ENCODE measurements around the gene PLBD1.

The PLBD1 gene

DNA sequence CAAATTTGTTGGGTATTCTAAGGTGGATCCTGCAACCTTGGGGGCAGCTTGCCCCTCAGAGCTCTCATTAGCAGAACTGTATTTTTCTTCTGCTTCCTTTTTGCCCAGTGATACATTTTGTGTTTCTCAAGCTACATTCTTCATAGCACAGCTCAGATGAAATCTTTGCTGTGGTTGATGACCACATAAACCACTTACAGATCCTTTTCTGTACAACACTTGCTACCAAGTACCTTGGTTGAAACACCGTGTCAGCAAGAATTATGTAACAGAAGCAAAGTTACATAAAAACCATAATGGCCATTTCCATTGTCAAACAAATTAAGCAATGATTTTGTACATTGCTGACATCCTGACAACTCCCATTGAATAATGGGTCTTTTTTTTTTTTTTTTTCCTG is 9.7 kb upstream of the PLBD1 start:
- TF ChIP-seq CTCF (IDR thresholded peaks at IDR 0.05), result no peak
- TF ChIP-seq ZFX (IDR thresholded peaks at IDR 0.05; ENCODE audit: borderline replicate concordance), result no peak
- H3K27ac ChIP-seq, result no peak overlapping the region

DNA sequence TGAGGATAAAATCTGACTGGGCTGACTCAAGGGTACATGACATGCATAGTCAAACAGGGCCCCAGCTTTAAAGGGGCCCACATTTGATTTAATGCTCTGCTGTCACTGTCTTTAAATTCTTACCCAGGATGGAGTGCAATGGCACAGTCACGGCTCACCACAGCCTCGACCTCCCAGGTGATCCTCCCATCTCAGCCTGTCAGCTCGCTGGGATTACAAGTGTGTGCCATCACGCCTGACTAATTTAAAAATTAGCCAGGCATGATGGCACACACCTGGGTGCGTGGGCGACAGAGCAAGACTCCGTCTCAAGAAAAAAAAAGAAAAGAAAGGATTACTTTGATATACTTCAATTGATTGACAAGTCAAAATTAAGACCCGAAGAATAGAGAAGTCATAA is 9.2 kb upstream of the PLBD1 start:
- H3K27ac ChIP-seq, result no peak overlapping the region
- TF ChIP-seq CTCF (IDR thresholded peaks at IDR 0.05), result no peak
- TF ChIP-seq ZFX (IDR thresholded peaks at IDR 0.05; ENCODE audit: borderline replicate concordance), result no peak

- H3K27ac ChIP-seq, result no peak overlapping the region
- TF ChIP-seq ZFX (IDR thresholded peaks at IDR 0.05; ENCODE audit: borderline replicate concordance) (no peak), CTCF (IDR thresholded peaks at IDR 0.05) (no peak)
Measured at GRCh38 chr12:14575585-14575984, 7.9 kb upstream of the PLBD1 start.

- no peak overlapping the region for H3K27ac ChIP-seq
- TF ChIP-seq CTCF (IDR thresholded peaks at IDR 0.05) (no peak), ZFX (IDR thresholded peaks at IDR 0.05; ENCODE audit: borderline replicate concordance) (no peak)
Measured at GRCh38 chr12:14573118-14573517, 5.4 kb upstream of the PLBD1 start.

- no peak overlapping the region for H3K27ac ChIP-seq
- TF ChIP-seq CTCF (IDR thresholded peaks at IDR 0.05) (0 out of 2 replicates have a peak, but pooled peaks have one; percentile 4), ZFX (IDR thresholded peaks at IDR 0.05; ENCODE audit: borderline replicate concordance) (no peak)
Measured at GRCh38 chr12:14572401-14572800, 4.7 kb upstream of the PLBD1 start.

DNA sequence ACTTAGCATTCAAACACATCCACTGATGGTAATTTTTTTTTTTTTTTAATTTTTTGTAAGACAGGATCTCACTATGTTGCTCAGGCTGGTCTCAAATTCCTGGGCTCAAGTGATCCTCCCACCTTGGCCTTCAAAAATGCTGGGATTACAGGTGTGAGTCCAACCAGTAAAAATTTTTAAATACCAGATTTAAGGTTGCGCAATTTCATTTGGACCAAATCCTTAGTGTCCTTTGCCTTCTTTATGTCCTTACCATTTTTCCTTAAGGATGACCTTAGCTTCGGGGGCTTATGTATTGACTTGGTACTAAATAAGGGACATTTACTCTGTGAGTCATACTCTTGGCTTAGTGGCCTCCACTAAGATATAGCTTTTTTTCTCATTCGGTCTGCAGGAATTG is 4.1 kb upstream of the PLBD1 start:
- TF ChIP-seq CTCF (IDR thresholded peaks at IDR 0.05) (no peak), ZFX (IDR thresholded peaks at IDR 0.05; ENCODE audit: borderline replicate concordance) (no peak)
- no peak overlapping the region for H3K27ac ChIP-seq

DNA sequence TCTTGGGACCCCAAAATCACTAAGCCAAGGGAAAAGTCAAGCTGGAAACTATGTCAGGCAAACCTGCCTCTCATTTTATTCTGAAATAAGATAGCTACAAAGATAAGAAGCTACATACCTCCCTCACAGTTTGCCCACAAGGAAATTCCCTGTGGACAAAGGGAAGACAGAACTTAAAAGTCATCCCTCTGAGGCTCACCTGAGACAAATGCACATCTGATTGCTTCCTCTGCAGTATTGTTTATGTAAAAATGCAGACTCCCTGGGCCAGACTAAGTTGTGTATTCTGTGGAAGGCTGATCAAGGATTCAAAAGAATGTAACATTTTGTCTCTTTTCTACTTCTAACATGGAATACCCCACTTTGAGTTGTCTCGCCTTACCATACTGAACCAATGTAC is 2.5 kb upstream of the PLBD1 start:
- TF ChIP-seq CTCF (IDR thresholded peaks at IDR 0.05) (no peak), ZFX (IDR thresholded peaks at IDR 0.05; ENCODE audit: borderline replicate concordance) (no peak)
- H3K27ac ChIP-seq, result no peak overlapping the region
